GOT3 (cell line): Measurements from ENCODE around the gene KRTAP10-2.

Source experiments
- DNase-seq: peaks from one replicate; lab custom pipeline; 2025; ENCODE audit warnings: mixed read lengths; lab: John Stamatoyannopoulos, UW

KRTAP10-2 gene

GRCh38 chr21:44526096-44526997 is 25.0 kb downstream of the KRTAP10-2 start:
- no peak for DNase-seq

- DNase-seq: no peak
Observed at GRCh38 chr21:44525391-44526095, 25.8 kb downstream of the KRTAP10-2 start.

GRCh38 chr21:44524414-44525371 is 26.6 kb downstream of the KRTAP10-2 start:
- DNase-seq: no peak

GRCh38 chr21:44523567-44524413 is 27.5 kb downstream of the KRTAP10-2 start:
- no peak for DNase-seq

GRCh38 chr21:44522753-44523204 is 28.5 kb downstream of the KRTAP10-2 start:
- no peak for DNase-seq

- no peak for DNase-seq
Observed at GRCh38 chr21:44521928-44522752, 29.2 kb downstream of the KRTAP10-2 start.

GRCh38 chr21:44521301-44521927 is 29.9 kb downstream of the KRTAP10-2 start:
- no peak for DNase-seq

GRCh38 chr21:44520326-44521300 is 30.7 kb downstream of the KRTAP10-2 start:
- DNase-seq: no peak

- no peak for DNase-seq
Observed at GRCh38 chr21:44519346-44520325, 31.7 kb downstream of the KRTAP10-2 start.

- no peak for DNase-seq
Observed at GRCh38 chr21:44518686-44519085, 32.6 kb downstream of the KRTAP10-2 start.

- no peak for DNase-seq
Observed at GRCh38 chr21:44517175-44517899, 34.0 kb downstream of the KRTAP10-2 start.

GRCh38 chr21:44516828-44517174 is 34.5 kb downstream of the KRTAP10-2 start:
- no peak for DNase-seq

- no peak for DNase-seq
Observed at GRCh38 chr21:44516342-44516741, 35.0 kb downstream of the KRTAP10-2 start.

- DNase-seq: no peak
Observed at GRCh38 chr21:44515359-44516165, 35.7 kb downstream of the KRTAP10-2 start.

GRCh38 chr21:44514746-44515358 is 36.5 kb downstream of the KRTAP10-2 start:
- no peak for DNase-seq
